DOHH2 (cell line): Measurements from ENCODE around the gene MGME1.

Source experiments
- H3F3A ChIP-seq: fragments of 200-600 bp; sonication (generic), shearing (Covaris generic); 2 replicates; pipeline ENCODE4 v1.6.0; 2016; ENCODE audit warnings: antibody characterized with exemption, mild to moderate bottlenecking; ENCODE audit not compliant: control insufficient read depth, insufficient read depth
- H3K27ac ChIP-seq: fragments of 200-600 bp; sonication (generic); 2 replicates; pipeline ENCODE4 v1.5.1; 2014; ENCODE audit warnings: low read depth, mild to moderate bottlenecking, low read length, moderate library complexity
- H3K27me3 ChIP-seq: fragments of 200-600 bp; sonication (generic); 2 replicates; pipeline ENCODE4 v1.6.1; 2014; ENCODE audit warnings: mild to moderate bottlenecking, low read length, mixed read lengths; ENCODE audit not compliant: control insufficient read depth
- H3K36me3 ChIP-seq: fragments of 200-600 bp; sonication (generic); 2 replicates; pipeline ENCODE4 v1.6.1; 2014; ENCODE audit warnings: mild to moderate bottlenecking, low read length, moderate library complexity, mixed read lengths; ENCODE audit not compliant: control insufficient read depth
- H3K4me1 ChIP-seq: fragments of 200-600 bp; sonication (generic); 2 replicates; pipeline ENCODE4 v1.6.1; 2014; ENCODE audit warnings: mild to moderate bottlenecking, low read length, mixed read lengths; ENCODE audit not compliant: control insufficient read depth
- H3K4me2 ChIP-seq: fragments of 200-600 bp; sonication (generic); 2 replicates; pipeline ENCODE4 v1.6.0; 2014; ENCODE audit warnings: mild to moderate bottlenecking, low read length, moderate library complexity
- H3K4me3 ChIP-seq: fragments of 200-600 bp; sonication (generic); 2 replicates; pipeline ENCODE4 v1.5.1; 2014; ENCODE audit warnings: mild to moderate bottlenecking, low read length, mixed read lengths
- H3K79me2 ChIP-seq: fragments of 200-600 bp; sonication (generic); 2 replicates; pipeline ENCODE4 v1.6.1; 2014; ENCODE audit warnings: mild to moderate bottlenecking, low read length, mixed read lengths; ENCODE audit not compliant: control insufficient read depth
- H3K9me2 ChIP-seq: fragments of 200-600 bp; sonication (generic); replicated peaks from 2 replicates; pipeline ENCODE4 v1.6.1; 2014; ENCODE audit warnings: mild to moderate bottlenecking, low read length, mixed read lengths; ENCODE audit not compliant: control insufficient read depth
- H3K9me3 ChIP-seq: fragments of 200-600 bp; sonication (generic); 2 replicates; pipeline ENCODE4 v1.6.1; 2014; ENCODE audit warnings: antibody characterized with exemption, low read length, mixed read lengths; ENCODE audit not compliant: control insufficient read depth, insufficient read depth
- H4K20me1 ChIP-seq: fragments of 200-600 bp; sonication (generic); 2 replicates; pipeline ENCODE4 v1.6.0; 2014; ENCODE audit warnings: low read depth, mild to moderate bottlenecking, antibody characterized with exemption, low read length, moderate library complexity; ENCODE audit not compliant: control insufficient read depth, insufficient read depth
- EZH2phosphoT487 ChIP-seq: fragments of 200-600 bp; sonication (generic); IDR thresholded peaks from 2 replicates; pipeline ENCODE4 v1.6.1; 2017; ENCODE audit warnings: borderline replicate concordance, mild to moderate bottlenecking, antibody characterized with exemption, low read length, moderate library complexity, mixed read lengths
- TF ChIP-seq, protein P1 (sequence below): fragments of 200-600 bp; sonication (generic); IDR thresholded peaks from one replicate; pipeline ENCODE4 v1.5.1; 2014; ENCODE audit warnings: antibody characterized with exemption, mild to moderate bottlenecking, low read depth, low read length; ENCODE audit not compliant: poor library complexity, severe bottlenecking

Gene MGME1

DNA sequence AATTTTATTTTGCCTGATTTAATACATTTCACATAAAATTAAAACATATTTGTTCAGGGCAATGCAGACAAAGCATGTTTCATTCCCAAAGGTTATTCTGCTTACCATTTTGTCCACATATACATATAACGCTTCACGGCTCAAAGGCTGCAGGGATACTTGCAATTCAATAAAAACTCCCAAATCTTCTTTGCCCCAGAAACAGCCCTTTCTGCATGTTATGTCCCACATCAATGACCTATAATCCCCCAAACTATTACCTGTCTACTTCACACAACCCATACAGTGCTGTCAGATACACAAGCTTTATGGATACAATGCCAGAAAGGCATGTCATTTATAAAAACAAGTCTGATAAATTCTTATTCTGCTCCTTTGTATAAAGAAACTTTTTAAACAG, 20.4 kb upstream of the MGME1 start:
- H3K79me2 ChIP-seq, result peaks cover 92% of the 10 kb centered on the region
- H3K27ac ChIP-seq, result peak overlapping the region; percentile 79; the same call in 1 of the 2 replicates
- no peak overlapping the region for H3K4me3 ChIP-seq
- H3K36me3 ChIP-seq, result peaks cover 99% of the 10 kb centered on the region
- H3K27me3 ChIP-seq, result no peaks in the 10 kb centered on the region
- no peaks in the 10 kb centered on the region for H3K9me3 ChIP-seq
- peaks cover 96% of the 10 kb centered on the region for H3F3A ChIP-seq
- H4K20me1 ChIP-seq, result peaks cover 53% of the 10 kb centered on the region
- TF ChIP-seq, protein P1, sequence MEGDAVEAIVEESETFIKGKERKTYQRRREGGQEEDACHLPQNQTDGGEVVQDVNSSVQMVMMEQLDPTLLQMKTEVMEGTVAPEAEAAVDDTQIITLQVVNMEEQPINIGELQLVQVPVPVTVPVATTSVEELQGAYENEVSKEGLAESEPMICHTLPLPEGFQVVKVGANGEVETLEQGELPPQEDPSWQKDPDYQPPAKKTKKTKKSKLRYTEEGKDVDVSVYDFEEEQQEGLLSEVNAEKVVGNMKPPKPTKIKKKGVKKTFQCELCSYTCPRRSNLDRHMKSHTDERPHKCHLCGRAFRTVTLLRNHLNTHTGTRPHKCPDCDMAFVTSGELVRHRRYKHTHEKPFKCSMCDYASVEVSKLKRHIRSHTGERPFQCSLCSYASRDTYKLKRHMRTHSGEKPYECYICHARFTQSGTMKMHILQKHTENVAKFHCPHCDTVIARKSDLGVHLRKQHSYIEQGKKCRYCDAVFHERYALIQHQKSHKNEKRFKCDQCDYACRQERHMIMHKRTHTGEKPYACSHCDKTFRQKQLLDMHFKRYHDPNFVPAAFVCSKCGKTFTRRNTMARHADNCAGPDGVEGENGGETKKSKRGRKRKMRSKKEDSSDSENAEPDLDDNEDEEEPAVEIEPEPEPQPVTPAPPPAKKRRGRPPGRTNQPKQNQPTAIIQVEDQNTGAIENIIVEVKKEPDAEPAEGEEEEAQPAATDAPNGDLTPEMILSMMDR, result no peak
- no peak for TF ChIP-seq EZH2phosphoT487
- H3K4me1 ChIP-seq, result peaks cover 100% of the 10 kb centered on the region
- no peaks in the 10 kb centered on the region for H3K9me2 ChIP-seq
- peak overlapping the region; percentile 2 for H3K4me2 ChIP-seq

DNA sequence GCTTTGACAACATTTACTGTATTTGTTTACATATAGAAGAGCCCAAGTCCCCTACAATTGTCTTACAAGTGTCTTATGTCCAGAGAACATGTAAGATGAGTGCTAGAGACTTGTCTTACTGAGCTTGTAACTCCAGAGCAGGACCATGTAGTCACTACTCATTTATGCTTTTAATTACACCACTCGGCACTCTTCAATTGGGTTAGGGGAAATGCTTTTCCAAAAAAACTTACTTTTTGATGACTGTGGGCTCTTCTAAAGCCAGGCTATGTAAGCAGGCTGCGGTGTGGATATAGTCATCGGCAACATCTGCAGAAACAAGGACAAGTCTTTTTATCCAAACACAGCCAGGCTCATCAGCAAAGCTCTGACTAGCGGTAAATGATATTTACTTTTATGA, 18.9 kb upstream of the MGME1 start:
- Histone ChIP-seq H3K79me2 (peaks cover 99% of the 10 kb centered on the region), H3K9me2 (no peaks in the 10 kb centered on the region), H3K4me3 (no peak overlapping the region), H3K4me1 (peaks cover 100% of the 10 kb centered on the region), H3K27ac (peak overlapping the region; percentile 15), H4K20me1 (peaks cover 64% of the 10 kb centered on the region), H3K27me3 (no peaks in the 10 kb centered on the region), H3K36me3 (peaks cover 100% of the 10 kb centered on the region), H3K4me2 (peak overlapping the region; percentile 44), H3K9me3 (no peaks in the 10 kb centered on the region), H3F3A (peaks cover 91% of the 10 kb centered on the region)
- TF ChIP-seq EZH2phosphoT487, result no peak
- TF ChIP-seq, protein P1, result no peak

DNA sequence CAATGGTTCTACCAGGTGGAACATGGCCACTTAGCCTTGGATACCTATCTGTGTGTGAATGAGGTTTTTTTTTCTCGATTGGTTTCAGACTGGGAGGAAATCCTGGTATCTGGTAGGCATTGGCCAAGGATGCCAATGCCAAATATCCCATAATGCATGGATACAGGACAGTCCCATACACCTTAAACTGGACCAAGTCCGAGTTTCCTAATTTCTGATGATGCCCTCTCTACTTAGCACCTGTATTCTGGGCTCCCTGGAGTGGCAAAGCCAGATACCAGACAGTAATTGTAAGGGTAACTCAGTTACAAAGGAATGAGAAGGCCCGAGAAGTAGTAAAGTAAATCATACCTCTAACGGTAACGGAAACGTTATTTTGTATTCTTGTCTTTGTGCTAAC, 18.1 kb upstream of the MGME1 start:
- Histone ChIP-seq H4K20me1 (peaks cover 64% of the 10 kb centered on the region), H3K9me3 (no peaks in the 10 kb centered on the region), H3K9me2 (no peaks in the 10 kb centered on the region), H3K27ac (no peak overlapping the region), H3K4me3 (no peak overlapping the region), H3F3A (peaks cover 90% of the 10 kb centered on the region), H3K36me3 (peaks cover 100% of the 10 kb centered on the region), H3K4me2 (peak overlapping the region; percentile 44), H3K4me1 (peaks cover 100% of the 10 kb centered on the region), H3K27me3 (no peaks in the 10 kb centered on the region), H3K79me2 (peaks cover 99% of the 10 kb centered on the region)
- TF ChIP-seq, protein P1, result no peak
- no peak for TF ChIP-seq EZH2phosphoT487

DNA sequence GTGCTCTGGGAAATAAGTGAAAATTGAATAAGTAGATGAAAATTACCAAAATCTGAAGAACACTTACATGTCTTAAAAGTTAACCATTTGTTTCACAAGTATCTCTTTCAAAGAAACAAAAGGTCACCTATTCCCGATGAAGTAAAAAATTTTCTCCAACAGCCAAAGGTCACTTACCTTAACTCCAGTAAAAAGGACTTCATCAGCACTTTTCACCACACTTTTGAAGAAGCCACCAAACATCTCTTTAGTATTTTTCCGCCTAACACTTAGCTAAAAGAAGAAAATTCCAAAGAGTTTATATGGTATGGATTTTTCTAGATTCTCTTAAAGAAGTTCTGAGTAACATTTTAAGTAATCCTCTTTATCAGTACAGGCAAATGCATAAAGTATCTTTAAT, 17.5 kb upstream of the MGME1 start:
- Histone ChIP-seq H3K27ac (no peak overlapping the region), H3K9me2 (no peaks in the 10 kb centered on the region), H3F3A (peaks cover 90% of the 10 kb centered on the region), H3K79me2 (peaks cover 99% of the 10 kb centered on the region), H3K36me3 (peaks cover 100% of the 10 kb centered on the region), H3K27me3 (no peaks in the 10 kb centered on the region), H3K4me1 (peaks cover 100% of the 10 kb centered on the region), H3K4me3 (no peak overlapping the region), H4K20me1 (peaks cover 64% of the 10 kb centered on the region), H3K9me3 (no peaks in the 10 kb centered on the region), H3K4me2 (peak overlapping the region; percentile 44)
- TF ChIP-seq EZH2phosphoT487, result no peak
